Activated CD8-positive, alpha-beta memory T cell treated with anti-CD3 and anti-CD28 coated beads for 4 hours (primary cell): ENCODE results near the gene CHRDL1.
"Not testable (repeated sequence)": the region's sequence is repeated elsewhere in the genome, so short reads cannot be mapped to it uniquely, and the experiment has no call there.

ENCODE experiments used
- DNase-seq, 2 donors: peaks; one replicate each; pipeline ENCODE4 v3.0.0-alpha.2; 2020; ENCODE audit warnings: low read depth in 2 of 2

The CHRDL1 gene

DNA sequence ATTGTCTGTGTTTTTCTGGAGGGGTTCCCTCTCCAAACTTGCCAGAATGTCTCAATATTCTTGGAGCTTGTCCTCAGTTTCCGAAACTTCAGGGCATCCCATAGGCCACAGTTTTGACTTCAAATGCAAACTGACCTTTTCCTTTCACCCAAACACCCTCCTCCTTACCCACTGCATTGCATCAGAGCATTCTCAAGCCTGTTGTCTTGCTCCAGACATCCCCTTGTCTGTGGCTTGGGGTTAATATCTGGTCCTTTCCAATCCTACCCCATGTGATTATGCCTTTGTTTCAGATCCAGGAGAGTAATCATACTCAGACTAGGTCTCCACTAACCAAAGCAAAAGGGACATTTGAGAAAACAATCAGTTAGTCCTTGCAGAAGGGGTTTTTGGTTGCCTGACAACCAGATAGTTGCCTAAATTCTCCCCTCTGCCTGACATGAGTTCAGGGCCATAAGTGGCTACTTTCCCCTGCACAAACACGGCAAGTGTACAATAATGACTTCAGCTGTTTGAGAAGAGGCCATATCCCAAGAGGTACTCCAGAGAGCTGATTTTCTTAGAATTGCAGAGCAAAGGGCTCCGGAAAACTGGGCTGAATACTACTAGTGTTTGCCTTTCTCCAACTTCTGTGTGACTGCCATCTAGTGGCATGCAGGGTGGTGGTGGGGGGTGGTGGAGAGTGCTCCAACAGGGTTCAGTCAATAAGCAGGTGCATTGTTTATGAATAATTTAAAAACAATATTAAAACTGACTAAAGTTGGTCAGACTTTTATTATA lies 130.2 kb downstream of the CHRDL1 start:
- DNase-seq: no peak

DNA sequence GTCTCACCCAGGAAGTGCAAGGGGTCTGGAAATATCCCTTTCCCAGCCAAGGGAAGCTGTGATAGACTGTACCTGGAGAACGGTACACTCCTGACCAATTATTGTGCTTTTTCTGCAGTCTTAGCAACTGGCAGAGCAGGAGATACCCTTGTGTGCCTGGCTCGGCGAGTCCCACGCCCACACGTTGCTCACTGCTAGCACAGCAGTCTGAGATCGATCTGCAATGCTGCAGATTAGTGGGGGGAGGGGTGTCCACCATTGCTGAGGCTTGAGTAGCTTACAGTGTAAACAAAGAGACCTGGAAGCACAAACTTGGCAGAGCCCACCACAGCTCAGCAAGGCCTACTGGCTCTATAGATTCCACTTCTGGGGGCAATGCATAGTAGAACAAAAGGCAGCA lies 138.5 kb downstream of the CHRDL1 start:
- no peak for DNase-seq

DNA sequence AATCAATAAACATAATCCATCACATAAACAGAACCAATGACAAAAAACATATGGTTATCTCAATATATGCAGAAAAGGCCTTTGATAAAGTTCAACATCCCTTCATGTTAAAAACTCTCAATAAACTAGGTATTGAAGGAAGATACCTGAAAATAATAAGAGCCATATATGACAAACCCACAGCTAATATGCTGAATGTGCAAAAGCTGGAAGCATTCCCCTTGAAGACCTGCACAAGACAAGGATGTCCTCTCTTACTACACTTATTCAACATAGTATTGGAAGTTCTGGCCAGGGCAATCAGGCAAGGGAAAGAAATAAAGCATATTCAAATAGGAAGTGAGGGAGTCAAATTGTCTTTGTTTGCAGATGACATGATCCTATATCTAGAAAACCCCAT lies 141.3 kb downstream of the CHRDL1 start:
- DNase-seq: not testable (repeated sequence)

DNA sequence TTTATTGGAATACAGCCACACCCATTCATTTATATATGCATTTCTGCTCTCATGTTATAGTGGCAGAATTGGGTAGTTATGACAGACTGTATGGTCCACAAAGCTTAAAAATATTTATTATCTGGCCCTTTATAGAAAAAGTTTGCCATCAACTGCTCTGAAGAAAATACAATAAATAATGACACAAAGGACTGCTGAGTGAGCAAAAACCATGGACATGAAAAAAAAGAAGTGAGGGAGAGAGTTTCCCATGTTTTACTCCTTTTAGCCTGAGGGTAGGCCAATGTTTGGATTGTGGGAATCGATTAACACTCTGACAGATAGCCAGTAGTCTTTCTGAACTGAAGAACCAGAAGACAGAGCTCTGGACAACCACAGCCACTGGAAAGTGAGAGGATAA lies 149.2 kb downstream of the CHRDL1 start:
- no peak for DNase-seq
